ENCODE data around the gene UTS2R.

UTS2R gene

GRCh38 chr17:82390015-82390859, 18.7 kb downstream of the UTS2R start:
- no peak for DNase-seq

GRCh38 chr17:82390860-82391435, 19.4 kb downstream of the UTS2R start:
- DNase-seq = no peak

GRCh38 chr17:82391496-82392066, 20.0 kb downstream of the UTS2R start:
- no peak for DNase-seq

GRCh38 chr17:82392209-82392920, 20.8 kb downstream of the UTS2R start:
- DNase-seq = no peak

- DNase-seq = no peak
These were observed 21.4 kb downstream of the UTS2R start for GRCh38 chr17:82392941-82393340.

- DNase-seq = no peak
These were observed 22.7 kb downstream of the UTS2R start for GRCh38 chr17:82394278-82394677.

GRCh38 chr17:82396601-82397435, 25.3 kb downstream of the UTS2R start:
- DNase-seq = no peak

- no peak for DNase-seq
These were observed 26.1 kb downstream of the UTS2R start for GRCh38 chr17:82397449-82398335.

GRCh38 chr17:82399041-82399441, 27.5 kb downstream of the UTS2R start:
- no peak for DNase-seq

- no peak for DNase-seq
These were observed 28.1 kb downstream of the UTS2R start for GRCh38 chr17:82399601-82400101.

GRCh38 chr17:82400206-82400605, 28.6 kb downstream of the UTS2R start:
- DNase-seq = no peak

GRCh38 chr17:82400830-82401229, 29.3 kb downstream of the UTS2R start:
- peak; percentile 49 to 67 for DNase-seq

- no peak for DNase-seq
These were observed 31.3 kb downstream of the UTS2R start for GRCh38 chr17:82402865-82403264.

- DNase-seq = no peak
These were observed 32.4 kb downstream of the UTS2R start for GRCh38 chr17:82403662-82404660.

GRCh38 chr17:82405051-82405450, 33.5 kb downstream of the UTS2R start:
- DNase-seq = no peak

GRCh38 chr17:82406131-82406671, 34.6 kb downstream of the UTS2R start:
- no peak for DNase-seq

GRCh38 chr17:82407255-82407654, 35.7 kb downstream of the UTS2R start:
- DNase-seq = no peak

GRCh38 chr17:82408288-82408937, 36.8 kb downstream of the UTS2R start:
- DNase-seq = no peak

- DNase-seq = no peak
These were observed 37.4 kb downstream of the UTS2R start for GRCh38 chr17:82408938-82409318.

Measured in stimulated activated CD4-positive, alpha-beta T cell treated with anti-CD3 and anti-CD28 coated beads, Interleukin-2, amount 100 ng/mL, for 24 hours (primary cell).